H1 (cell line): ENCODE measurements around the gene RNF4. TPM values are rescaled to one million over a fixed set of nuclear protein-coding genes. Genes with fewer than 3 reads are reported as not detected.

Experiments
- CTCF ChIA-PET: fragments of 300-600 bp; sonication (Branson Sonifier 250); formaldehyde crosslinking; loops from one replicate; lab custom pipeline; 2021; ENCODE audit not compliant: partially characterized antibody; lab: Charles Lee
- POLR2A ChIA-PET: fragments of 300-600 bp; sonication (Branson Sonifier 250); formaldehyde crosslinking; loops from one replicate; lab custom pipeline; 2021; ENCODE audit warnings: inconsistent platforms; ENCODE audit not compliant: partially characterized antibody; lab: Charles Lee
- DNase-seq, 2 experiments: peaks; one replicate each; pipeline versions ENCODE4 v3.0.0 to v3.0.0-alpha.2; 2010 to 2022; ENCODE audit warnings: low spot score in 2 of 2, low read depth in 1 of 2, mixed read lengths in 1 of 2
- FAIRE-seq: peaks from 2 replicates; lab custom pipeline; 2011; peaks lifted over from hg19 to GRCh38; lab: Jason Lieb, UNC
- H2AFZ ChIP-seq: 2 replicates; pipeline ENCODE4 v1.8.1; 2012; ENCODE audit warnings: low read length, inconsistent platforms
- H2AK5ac ChIP-seq: 2 replicates; pipeline ENCODE4 v1.6.1; 2013; ENCODE audit warnings: low read depth, low read length
- H2BK120ac ChIP-seq: replicated peaks from 2 replicates; pipeline ENCODE3; 2013; ENCODE audit warnings: low read depth, low read length, inconsistent platforms
- H2BK12ac ChIP-seq: 2 replicates; pipeline ENCODE4 v1.6.1; 2013; ENCODE audit warnings: low read depth, low read length
- H2BK15ac ChIP-seq: 2 replicates; pipeline ENCODE4 v1.6.1; 2013; ENCODE audit warnings: low read length
- H2BK20ac ChIP-seq: 2 replicates; pipeline ENCODE4 v1.6.1; 2013; ENCODE audit warnings: low read length
- H2BK5ac ChIP-seq: 2 replicates; pipeline ENCODE4 v1.6.1; 2013; ENCODE audit warnings: low read depth, low read length
- H3K14ac ChIP-seq: 2 replicates; pipeline ENCODE4 v1.6.1; 2013; ENCODE audit warnings: inconsistent platforms; ENCODE audit not compliant: insufficient read length
- H3K18ac ChIP-seq: 2 replicates; pipeline ENCODE4 v1.6.1; 2013; ENCODE audit warnings: low read length; ENCODE audit errors: extremely low read depth
- H3K23ac ChIP-seq: 2 replicates; pipeline ENCODE4 v1.6.1; 2013; ENCODE audit warnings: inconsistent platforms; ENCODE audit not compliant: insufficient read length
- H3K23me2 ChIP-seq: 2 replicates; pipeline ENCODE4 v1.6.1; 2013; ENCODE audit warnings: low read depth, low read length
- H3K27ac ChIP-seq: 2 replicates; pipeline ENCODE4 v1.6.1; 2011; ENCODE audit warnings: low read depth, low read length, inconsistent platforms
- H3K27me3 ChIP-seq, 4 experiments: replicated peaks in 1 of 4; 1 replicate in 1 of 4; 2 replicates in 3 of 4; pipeline versions ENCODE4 v1.6.1 to v1.8.1; 2011 to 2013; ENCODE audit warnings: low read length in 3 of 4, mild to moderate bottlenecking in 3 of 4, inconsistent platforms in 2 of 4, mixed read lengths in 2 of 4, moderate library complexity in 1 of 4; ENCODE audit not compliant: control insufficient read depth in 3 of 4, insufficient read depth in 3 of 4; ENCODE audit errors: extremely low read depth in 1 of 4
- H3K36me3 ChIP-seq, 4 experiments: 2 replicates each; pipeline versions ENCODE4 v1.6.1 to v1.8.1; 2011 to 2013; ENCODE audit warnings: mild to moderate bottlenecking in 4 of 4, low read length in 3 of 4, moderate library complexity in 2 of 4, control low read depth in 1 of 4, inconsistent platforms in 1 of 4; ENCODE audit not compliant: insufficient read depth in 4 of 4, control insufficient read depth in 2 of 4
- H3K4ac ChIP-seq: replicated peaks from 2 replicates; pipeline ENCODE3; 2013; ENCODE audit warnings: low read length, low read depth, mixed read lengths, inconsistent platforms; ENCODE audit not compliant: insufficient read length
- H3K4me1 ChIP-seq, 4 experiments: replicated peaks in 1 of 4; 1 replicate in 1 of 4; 2 replicates in 3 of 4; pipeline versions ENCODE4 v1.6.1 to v1.8.1; 2011 to 2013; ENCODE audit warnings: low read length in 3 of 4, inconsistent platforms in 2 of 4, mixed read lengths in 1 of 4; ENCODE audit not compliant: insufficient read depth in 4 of 4, control insufficient read depth in 3 of 4
- H3K4me2 ChIP-seq, 2 experiments: 2 replicates each; pipeline versions ENCODE4 v1.6.1 to v1.8.1; 2011 to 2013; ENCODE audit warnings: low read depth in 2 of 2, low read length in 2 of 2, control low read depth in 1 of 2, inconsistent platforms in 1 of 2, mild to moderate bottlenecking in 1 of 2; ENCODE audit not compliant: insufficient read depth in 1 of 2
- H3K4me3 ChIP-seq, 4 experiments: fragments of 200-600, 300-600 bp in 1 of 4; sonication (generic), shearing (Covaris generic), sonication (Bioruptor Twin) in 1 of 4; 2 replicates each; pipeline versions ENCODE4 v1.5.1 to v1.8.1; 2011 to 2016; ENCODE audit warnings: low read length in 4 of 4, low read depth in 3 of 4, control low read depth in 2 of 4, inconsistent platforms in 2 of 4, mild to moderate bottlenecking in 2 of 4, mixed read lengths in 1 of 4, moderate library complexity in 1 of 4; ENCODE audit not compliant: insufficient read depth in 2 of 4; ENCODE audit errors: extremely low read depth in 1 of 4
- H3K56ac ChIP-seq: replicated peaks from 2 replicates; pipeline ENCODE3; 2013; ENCODE audit warnings: low read depth, mild to moderate bottlenecking, mixed read lengths, low read length, inconsistent platforms; ENCODE audit not compliant: insufficient read length
- H3K79me1 ChIP-seq: 2 replicates; pipeline ENCODE4 v1.6.1; 2013; ENCODE audit warnings: low read depth, low read length, control low read depth
- H3K79me2 ChIP-seq, 2 experiments: 2 replicates each; pipeline versions ENCODE4 v1.6.1 to v1.8.1; 2012 to 2013; ENCODE audit warnings: low read length in 2 of 2, mild to moderate bottlenecking in 2 of 2, inconsistent platforms in 1 of 2; ENCODE audit not compliant: insufficient read depth in 2 of 2, control insufficient read depth in 1 of 2
- H3K9ac ChIP-seq, 4 experiments: replicated peaks in 1 of 4; 1 replicate in 1 of 4; 2 replicates in 3 of 4; pipeline versions ENCODE4 v1.6.1 to v1.8.1; 2011 to 2013; ENCODE audit warnings: low read depth in 3 of 4, low read length in 3 of 4, control low read depth in 2 of 4, mild to moderate bottlenecking in 2 of 4, moderate library complexity in 2 of 4, inconsistent platforms in 1 of 4; ENCODE audit errors: extremely low read depth in 1 of 4
- H3K9me3 ChIP-seq, 2 experiments: 2 replicates each; pipeline versions ENCODE4 v1.6.1 to v1.8.1; 2012 to 2013; ENCODE audit warnings: mild to moderate bottlenecking in 2 of 2, moderate library complexity in 2 of 2, control low read depth in 1 of 2, inconsistent platforms in 1 of 2, low read depth in 1 of 2, low read length in 1 of 2, mixed read lengths in 1 of 2; ENCODE audit not compliant: insufficient read depth in 2 of 2
- H4K20me1 ChIP-seq, 2 experiments: replicated peaks in 1 of 2; 2 replicates each; pipeline versions ENCODE3 to v1.8.1; 2011 to 2013; ENCODE audit warnings: inconsistent platforms in 2 of 2, low read length in 2 of 2, mild to moderate bottlenecking in 1 of 2; ENCODE audit not compliant: insufficient read depth in 2 of 2, control insufficient read depth in 1 of 2
- H4K5ac ChIP-seq: 2 replicates; pipeline ENCODE4 v1.6.1; 2013; ENCODE audit warnings: low read length, low read depth, mixed read lengths, inconsistent platforms; ENCODE audit not compliant: insufficient read length
- H4K8ac ChIP-seq: 2 replicates; pipeline ENCODE4 v1.8.0; 2013; ENCODE audit warnings: mild to moderate bottlenecking, moderate library complexity, low read length, inconsistent platforms; ENCODE audit not compliant: insufficient read depth; ENCODE audit errors: extremely low read depth
- H4K91ac ChIP-seq: replicated peaks from 2 replicates; pipeline ENCODE3; 2013; ENCODE audit warnings: low read length, mixed read lengths, inconsistent platforms; ENCODE audit not compliant: insufficient read length
- CBX5 ChIP-seq: fragments of 300-800, 300-1000 bp; sonication (generic); IDR thresholded peaks from 2 replicates; pipeline ENCODE4 v1.7.1; 2016; ENCODE audit warnings: antibody characterized with exemption, low read length, low read depth
- E2F6 ChIP-seq: IDR thresholded peaks from 2 replicates; pipeline ENCODE4 v1.6.1; 2012; ENCODE audit warnings: inconsistent platforms
- EGR1 ChIP-seq: IDR thresholded peaks from 2 replicates; pipeline ENCODE4 v1.6.1; 2011; ENCODE audit warnings: low read depth, low read length, borderline replicate concordance
- FOSL1 ChIP-seq: IDR thresholded peaks from 2 replicates; pipeline ENCODE4 v1.6.1; 2011; ENCODE audit warnings: mild to moderate bottlenecking, low read depth, low read length, moderate library complexity; ENCODE audit not compliant: insufficient read depth
- NRF1 ChIP-seq: IDR thresholded peaks from 2 replicates; pipeline ENCODE4 v1.6.1; 2011; ENCODE audit warnings: mild to moderate bottlenecking, low read depth, low read length, improper control_type of control experiment
- PHF8 ChIP-seq: fragments of 200-600 bp; sonication (generic); conservative IDR thresholded peaks from 2 replicates; pipeline ENCODE4 v1.7.1; 2012; ENCODE audit warnings: low read depth, mild to moderate bottlenecking, inconsistent platforms, low read length, moderate library complexity
- RNF2 ChIP-seq: fragments of 200-900, 300-1000 bp; sonication (generic); IDR thresholded peaks from 2 replicates; pipeline ENCODE4 v1.7.1; 2016; ENCODE audit warnings: borderline replicate concordance, low read depth, mild to moderate bottlenecking, antibody characterized with exemption, low read length; ENCODE audit not compliant: poor library complexity, severe bottlenecking; ENCODE audit errors: missing control alignments
- SAP30 ChIP-seq: fragments of 300-600 bp; sonication (generic); IDR thresholded peaks from 2 replicates; pipeline ENCODE4 v1.7.1; 2012; ENCODE audit warnings: low read length, moderate library complexity, mild to moderate bottlenecking, inconsistent platforms; ENCODE audit not compliant: insufficient read depth, insufficient replicate concordance
- SIN3A ChIP-seq, 2 experiments: IDR thresholded peaks in 1 of 2; conservative IDR thresholded peaks in 1 of 2; 2 replicates each; pipeline ENCODE4 v1.6.1; 2011 to 2012; ENCODE audit warnings: low read length in 2 of 2, improper control_type of control experiment in 1 of 2, low read depth in 1 of 2, mild to moderate bottlenecking in 1 of 2
- SIRT6 ChIP-seq: IDR thresholded peaks from one replicate; pipeline ENCODE4 v1.7.1; 2012; ENCODE audit warnings: low read length, inconsistent platforms
- TCF12 ChIP-seq: IDR thresholded peaks from 2 replicates; pipeline ENCODE4 v1.6.1; 2011; ENCODE audit warnings: low read depth, mild to moderate bottlenecking, low read length
- TEAD4 ChIP-seq: IDR thresholded peaks from 2 replicates; pipeline ENCODE4 v1.6.1; 2012; ENCODE audit warnings: low read depth, low read length, inconsistent platforms, mixed read lengths
- whole genome bisulfite sequencing, 2 experiments: shearing (Covaris generic) in 1 of 2; methylation state at CpG; one replicate each; pipeline versions ENCODE4 v1.1.6 to v1.1.7; 2013 to 2015; ENCODE audit warnings: low lambda C conversion rate in 2 of 2, mixed read lengths in 2 of 2, inconsistent platforms in 1 of 2, low coverage in 1 of 2, missing lambda C conversion rate in 1 of 2; ENCODE audit not compliant: insufficient replicate concordance in 2 of 2, insufficient coverage in 1 of 2, insufficient read length in 1 of 2; ENCODE audit errors: extremely low coverage in 1 of 2, missing lambda C conversion rate in 1 of 2; 5-methylcytosine and 5-hydroxymethylcytosine counted together
- polyA plus RNA-seq, 7 experiments: library from polyadenylated mRNA; depleted of rRNA in 3 of 7; stranded (reverse) in 5 of 7; unstranded in 2 of 7; fragments of >200 nt in 5 of 7; fragments of 200-250 nt in 2 of 7; gene quantifications; 1 replicate in 5 of 7; 2 replicates in 1 of 7; 4 replicates in 1 of 7; pipeline versions ENCODE4 v1.2.1 to v1.2.3, GENCODE V29; 2011 to 2013; ENCODE audit warnings: missing spikeins in 2 of 7, mixed read lengths in 2 of 7
- total RNA-seq: library from RNA; stranded (reverse); fragmentation: NEBNext Ultra II Directional; extraction: Animal tissue kit (Norgen Biotek cat#: 25700); gene quantifications from 2 replicates; pipeline ENCODE4 v1.2.1, GENCODE V29; 2021

The RNF4 gene
- total and polyA plus RNA-seq, 2 of the 8 experiments (the other 6 are each of a cell fraction or from before 2014, with no cell fraction given) = 68.2 to 78.9 TPM

GRCh38 chr4:2511645-2512131, 42.8 kb downstream of the RNF4 start:
- Histone ChIP-seq H3K9me3 (no peaks in the 10 kb centered on the region), H3K79me2 (peaks cover 0 to 11% of the 10 kb centered on the region in 2 experiments; a peak in 2 of 4 replicates)
- CTCF ChIA-PET = interaction anchor here (0.9 to 1.1 kb wide), 3 partner anchors 14 to 24 kb away, joined by 3 read pairs; no protein-coding TSS in a partner anchor
- TF ChIP-seq SIRT6 (no peak), SIN3A (conservative IDR thresholded peaks at IDR 0.05 in 1 of 2, IDR thresholded peaks at IDR 0.05 in 1 of 2; ENCODE audit: low read depth in 1 of 2, low read length in 2 of 2) (no peak), CBX5 (no peak), RNF2 (no peak), PHF8 (no peak), FOSL1 (no peak), EGR1 (no peak), E2F6 (no peak), NRF1 (no peak), TCF12 (no peak), SAP30 (no peak), TEAD4 (no peak)

More at GRCh38 chr4:2511645-2512131, 42.8 kb downstream of the RNF4 start:
- WGBS, 2 experiments = 86% methylated on average over 9 of the region's 9 CpGs; no CpG with 5 or more reads in 1 of the 2 experiments
- Histone ChIP-seq H4K91ac (no peak overlapping the region), H2BK15ac (no peak overlapping the region), H3K23me2 (no peaks in the 10 kb centered on the region), H4K20me1 (peaks cover 13 to 15% of the 10 kb centered on the region in 2 experiments), H3K4me2 (no peak overlapping the region), H2BK20ac (no peak overlapping the region), H3K14ac (no peak overlapping the region), H3K23ac (no peak overlapping the region), H2BK5ac (no peak overlapping the region), H2AFZ (no peak overlapping the region), H3K9ac (no peak overlapping the region), H3K36me3 (peaks cover 26 to 80% (median 54%) of the 10 kb centered on the region in 4 experiments), H2BK12ac (no peak overlapping the region), H4K5ac (no peak overlapping the region), H3K27ac (no peak overlapping the region), H3K56ac (no peak overlapping the region), H3K4me3 (no peak overlapping the region), H3K4me1 (no peaks in the 10 kb centered on the region), H3K4ac (no peak overlapping the region), H2BK120ac (no peak overlapping the region), H3K27me3 (no peaks in the 10 kb centered on the region), H3K18ac (no peak overlapping the region), H2AK5ac (no peak overlapping the region), H3K79me1 (peaks cover 17% of the 10 kb centered on the region), H4K8ac (no peak overlapping the region)
- POLR2A ChIA-PET = interaction anchor here (0.8 kb wide), 1 partner anchor 8 kb away, joined by 3 read pairs; no protein-coding TSS in a partner anchor
- FAIRE-seq (no peak), DNase-seq (no peak)
